ENCODE measurements around the gene STPG1.
"Not testable (repeated sequence)": the region's sequence is repeated elsewhere in the genome, so short reads cannot be mapped to it uniquely, and the experiment has no call there.

Gene STPG1

GRCh38 chr1:24452922-24453485, 39.4 kb upstream of the STPG1 start:
- TF ChIP-seq, protein P1, sequence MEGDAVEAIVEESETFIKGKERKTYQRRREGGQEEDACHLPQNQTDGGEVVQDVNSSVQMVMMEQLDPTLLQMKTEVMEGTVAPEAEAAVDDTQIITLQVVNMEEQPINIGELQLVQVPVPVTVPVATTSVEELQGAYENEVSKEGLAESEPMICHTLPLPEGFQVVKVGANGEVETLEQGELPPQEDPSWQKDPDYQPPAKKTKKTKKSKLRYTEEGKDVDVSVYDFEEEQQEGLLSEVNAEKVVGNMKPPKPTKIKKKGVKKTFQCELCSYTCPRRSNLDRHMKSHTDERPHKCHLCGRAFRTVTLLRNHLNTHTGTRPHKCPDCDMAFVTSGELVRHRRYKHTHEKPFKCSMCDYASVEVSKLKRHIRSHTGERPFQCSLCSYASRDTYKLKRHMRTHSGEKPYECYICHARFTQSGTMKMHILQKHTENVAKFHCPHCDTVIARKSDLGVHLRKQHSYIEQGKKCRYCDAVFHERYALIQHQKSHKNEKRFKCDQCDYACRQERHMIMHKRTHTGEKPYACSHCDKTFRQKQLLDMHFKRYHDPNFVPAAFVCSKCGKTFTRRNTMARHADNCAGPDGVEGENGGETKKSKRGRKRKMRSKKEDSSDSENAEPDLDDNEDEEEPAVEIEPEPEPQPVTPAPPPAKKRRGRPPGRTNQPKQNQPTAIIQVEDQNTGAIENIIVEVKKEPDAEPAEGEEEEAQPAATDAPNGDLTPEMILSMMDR (IDR thresholded peaks at IDR 0.05; ENCODE audit: extremely low read depth, insufficient read depth, missing control alignments), result no peak
- in situ Hi-C loops (cut with MboI; ENCODE audit: low pct_unique_long_range_greater_than_20kb, low sequenced_read_pairs, unreplicated experiment), result no loop called here
- DNase-seq (ENCODE audit: low spot score), result no peak

- TF ChIP-seq, protein P1 (IDR thresholded peaks at IDR 0.05; ENCODE audit: extremely low read depth, insufficient read depth, missing control alignments), result no peak
- DNase-seq (ENCODE audit: low spot score), result no peak
- in situ Hi-C loops (cut with MboI; ENCODE audit: low pct_unique_long_range_greater_than_20kb, low sequenced_read_pairs, unreplicated experiment), result no loop called here
Measured at GRCh38 chr1:24451746-24452145, 38.2 kb upstream of the STPG1 start.

DNA sequence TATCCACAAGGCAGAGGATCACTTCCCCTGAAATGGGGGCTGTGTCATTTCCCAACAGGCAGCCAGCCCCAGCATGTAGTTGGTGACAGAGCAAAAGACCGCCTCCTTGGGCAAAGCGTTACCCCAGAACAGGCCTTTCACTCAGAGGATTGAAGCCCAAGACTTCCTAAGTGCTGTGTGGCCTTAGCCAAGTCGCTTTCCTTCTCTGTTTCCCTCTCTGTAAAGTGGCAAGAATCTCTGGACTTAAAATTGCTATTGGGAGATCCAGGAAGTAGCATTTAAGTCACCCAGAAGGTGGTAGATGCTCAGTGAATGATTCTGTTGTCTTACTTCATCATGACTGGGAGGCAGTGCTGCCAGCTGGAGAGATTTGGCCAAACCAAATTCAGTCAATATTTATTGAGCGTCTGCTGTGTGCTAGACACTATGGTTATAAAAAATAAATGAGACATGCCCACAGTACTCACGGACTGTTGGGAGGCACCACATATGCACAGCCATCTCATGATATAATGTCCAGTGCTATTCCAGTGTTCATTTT, 37.3 kb upstream of the STPG1 start:
- no peak for DNase-seq (ENCODE audit: low spot score)
- TF ChIP-seq, protein P1 (IDR thresholded peaks at IDR 0.05; ENCODE audit: extremely low read depth, insufficient read depth, missing control alignments), result no peak
- in situ Hi-C loops (cut with MboI; ENCODE audit: low pct_unique_long_range_greater_than_20kb, low sequenced_read_pairs, unreplicated experiment), result no loop called here

DNA sequence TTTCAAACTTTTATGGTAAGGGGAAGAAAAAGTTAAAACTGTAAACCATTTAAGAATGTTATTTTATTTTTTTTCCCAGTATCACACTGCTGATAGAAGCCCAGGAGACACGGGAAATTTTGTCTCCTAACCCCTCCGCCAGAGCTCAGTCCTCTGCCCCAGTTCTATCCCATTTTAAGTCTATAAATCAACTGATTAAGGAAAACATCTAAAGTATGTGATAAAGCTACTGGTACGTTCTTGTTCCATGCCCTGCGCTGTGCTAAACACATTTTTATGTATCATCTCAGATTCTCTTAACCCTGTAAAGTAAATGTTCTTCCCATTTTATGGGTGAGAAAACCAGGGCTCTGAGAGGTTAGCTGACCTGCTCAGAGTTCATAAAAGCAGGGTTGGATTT, 36.7 kb upstream of the STPG1 start:
- DNase-seq (ENCODE audit: low spot score), result no peak
- in situ Hi-C loops (cut with MboI; ENCODE audit: low pct_unique_long_range_greater_than_20kb, low sequenced_read_pairs, unreplicated experiment), result no loop called here
- TF ChIP-seq, protein P1 (IDR thresholded peaks at IDR 0.05; ENCODE audit: extremely low read depth, insufficient read depth, missing control alignments), result no peak

GRCh38 chr1:24446446-24446845, 32.9 kb upstream of the STPG1 start:
- in situ Hi-C loops (cut with MboI; ENCODE audit: low pct_unique_long_range_greater_than_20kb, low sequenced_read_pairs, unreplicated experiment); DNase-seq (ENCODE audit: low spot score): not testable (repeated sequence)

- TF ChIP-seq, protein P1 (IDR thresholded peaks at IDR 0.05; ENCODE audit: extremely low read depth, insufficient read depth, missing control alignments), result no peak
- no peak for DNase-seq (ENCODE audit: low spot score)
- in situ Hi-C loops (cut with MboI; ENCODE audit: low pct_unique_long_range_greater_than_20kb, low sequenced_read_pairs, unreplicated experiment), result no loop called here
Measured at GRCh38 chr1:24443241-24443656, 29.7 kb upstream of the STPG1 start.

DNA sequence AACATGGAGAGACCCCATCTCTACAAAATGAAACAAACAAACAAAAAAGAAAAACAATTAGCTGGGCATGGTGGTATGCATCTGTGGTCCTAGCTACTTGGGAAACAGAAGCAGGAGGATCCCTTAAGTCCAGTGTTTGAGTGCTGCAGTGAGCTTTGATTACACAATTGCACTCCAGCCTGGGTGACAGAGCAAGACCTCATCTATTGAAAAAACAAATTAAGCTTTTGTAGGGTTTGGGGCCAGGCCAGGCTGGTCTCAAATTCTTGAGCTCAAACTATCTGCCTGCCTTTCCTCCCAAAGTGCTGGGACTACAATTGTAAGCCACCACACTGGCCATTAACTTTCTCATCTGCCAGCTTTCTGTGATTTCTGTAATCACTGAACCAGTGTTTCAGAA, 29.2 kb upstream of the STPG1 start:
- TF ChIP-seq, protein P1 (IDR thresholded peaks at IDR 0.05; ENCODE audit: extremely low read depth, insufficient read depth, missing control alignments), result no peak
- no peak for DNase-seq (ENCODE audit: low spot score)
- in situ Hi-C loops (cut with MboI; ENCODE audit: low pct_unique_long_range_greater_than_20kb, low sequenced_read_pairs, unreplicated experiment), result no loop called here
